Kidney (tissue), 14 donors: ENCODE results near the gene GRB10. TPM values are rescaled to one million over a fixed set of nuclear protein-coding genes. Genes with fewer than 3 reads are reported as not detected.
A peak's percentile ranks its signal among the peaks of the same experiment; 100 is the strongest.

Experiments used
- DNase-seq, 5 donors: peaks; one replicate each; pipeline ENCODE4 v3.0.0-alpha.2; 2013 to 2020
- FAIRE-seq: peaks from 2 replicates; lab custom pipeline; 2012; peaks lifted over from hg19 to GRCh38; lab: Jason Lieb, UNC
- H3K27ac ChIP-seq, 2 donors: one replicate each; pipeline ENCODE4 v1.7.0; 2013; ENCODE audit warnings: low read depth in 2 of 2, low read length in 2 of 2, inconsistent platforms in 1 of 2
- H3K27me3 ChIP-seq: one replicate; pipeline ENCODE4 v1.7.1; 2013; ENCODE audit warnings: low read length, inconsistent platforms; ENCODE audit not compliant: control insufficient read depth, insufficient read depth
- H3K36me3 ChIP-seq, 3 donors: one replicate each; pipeline versions ENCODE4 v1.7.0 to v1.7.1; 2013; ENCODE audit warnings: low read length in 3 of 3, control low read depth in 1 of 3, inconsistent platforms in 1 of 3; ENCODE audit not compliant: insufficient read depth in 3 of 3, control insufficient read depth in 2 of 3
- H3K4me1 ChIP-seq, 3 donors: one replicate each; pipeline versions ENCODE4 v1.7.0 to v1.7.1; 2013; ENCODE audit warnings: low read length in 3 of 3, inconsistent platforms in 1 of 3, low read depth in 1 of 3; ENCODE audit not compliant: control insufficient read depth in 2 of 3, insufficient read depth in 2 of 3
- H3K4me3 ChIP-seq, 3 donors: one replicate each; pipeline versions ENCODE4 v1.7.0 to v1.8.1; 2013; ENCODE audit warnings: low read length in 3 of 3, control low read depth in 1 of 3, inconsistent platforms in 1 of 3
- H3K9ac ChIP-seq, 3 donors: one replicate each; pipeline versions ENCODE4 v1.7.0 to v1.7.1; 2013; ENCODE audit warnings: low read length in 3 of 3, control low read depth in 1 of 3, inconsistent platforms in 1 of 3
- H3K9me3 ChIP-seq, 3 donors: one replicate each; pipeline versions ENCODE4 v1.7.0 to v1.7.1; 2013; ENCODE audit warnings: low read length in 3 of 3, control low read depth in 1 of 3, inconsistent platforms in 1 of 3; ENCODE audit not compliant: control insufficient read depth in 2 of 3, insufficient read depth in 1 of 3
- intact Hi-C: fragments of 100-400 bp; cut with DNase I; formaldehyde crosslinking; loops from one replicate; pipeline ENCODE4 v1.11.1; 2022
- polyA plus RNA-seq: library from polyadenylated mRNA; stranded (reverse); fragments of 350-450 nt; fragmentation: Illumina TruSeq; extraction: RNeasy Lipid Tissue Mini Kit (QIAGEN cat#74804); gene quantifications from one replicate; pipeline ENCODE4 v1.2.3, GENCODE V29; 2014; ENCODE audit warnings: low read depth, low replicate concordance; ENCODE audit not compliant: insufficient read depth
- total RNA-seq: library from RNA; stranded (reverse); fragmentation: NEBNext Ultra II Directional; extraction: Animal tissue kit (Norgen Biotek cat#: 25700); gene quantifications from one replicate; pipeline ENCODE4 v1.2.1, GENCODE V29; 2021
- TF ChIP-seq, protein P1 (sequence below): IDR thresholded peaks from 3 replicates; pipeline ENCODE4 v1.5.1; 2012; ENCODE audit warnings: mild to moderate bottlenecking, moderate library complexity, borderline replicate concordance; ENCODE audit not compliant: insufficient read depth; ENCODE audit errors: extremely low read depth
- donor health status: control.
- donor health status: control.
- donor health status: control.
- donor health status: control.
- donor health status: control.
- donor health status: DM: yes; HTN: yes; CAD: no.
- donor health status: Normal renal cell carcinoma (clear cell type).

Gene GRB10
- total and polyA plus RNA-seq, 2 donors from 2014 or later = 32.3 to 57.8 TPM

- H3K4me1 ChIP-seq = peaks cover 0 to 38% (median 36%) of the 10 kb centered on the region in 3 donors
- DNase-seq = no peak
- H3K27ac ChIP-seq = peak overlapping the region in 1 of 2 donors; percentile 56
- intact Hi-C loops = no loop called here
- no peak overlapping the region for H3K4me3 ChIP-seq
- no peak overlapping the region for H3K9ac ChIP-seq
- no peaks in the 10 kb centered on the region for H3K9me3 ChIP-seq
- H3K36me3 ChIP-seq = peaks cover 0 to 10% (median 8%) of the 10 kb centered on the region in 3 donors
- FAIRE-seq = no peak
- TF ChIP-seq, protein P1, sequence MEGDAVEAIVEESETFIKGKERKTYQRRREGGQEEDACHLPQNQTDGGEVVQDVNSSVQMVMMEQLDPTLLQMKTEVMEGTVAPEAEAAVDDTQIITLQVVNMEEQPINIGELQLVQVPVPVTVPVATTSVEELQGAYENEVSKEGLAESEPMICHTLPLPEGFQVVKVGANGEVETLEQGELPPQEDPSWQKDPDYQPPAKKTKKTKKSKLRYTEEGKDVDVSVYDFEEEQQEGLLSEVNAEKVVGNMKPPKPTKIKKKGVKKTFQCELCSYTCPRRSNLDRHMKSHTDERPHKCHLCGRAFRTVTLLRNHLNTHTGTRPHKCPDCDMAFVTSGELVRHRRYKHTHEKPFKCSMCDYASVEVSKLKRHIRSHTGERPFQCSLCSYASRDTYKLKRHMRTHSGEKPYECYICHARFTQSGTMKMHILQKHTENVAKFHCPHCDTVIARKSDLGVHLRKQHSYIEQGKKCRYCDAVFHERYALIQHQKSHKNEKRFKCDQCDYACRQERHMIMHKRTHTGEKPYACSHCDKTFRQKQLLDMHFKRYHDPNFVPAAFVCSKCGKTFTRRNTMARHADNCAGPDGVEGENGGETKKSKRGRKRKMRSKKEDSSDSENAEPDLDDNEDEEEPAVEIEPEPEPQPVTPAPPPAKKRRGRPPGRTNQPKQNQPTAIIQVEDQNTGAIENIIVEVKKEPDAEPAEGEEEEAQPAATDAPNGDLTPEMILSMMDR = no peak
- H3K27me3 ChIP-seq = no peaks in the 10 kb centered on the region
Observed at GRCh38 chr7:50667789-50668226, 114.9 kb downstream of the GRB10 start.

DNA sequence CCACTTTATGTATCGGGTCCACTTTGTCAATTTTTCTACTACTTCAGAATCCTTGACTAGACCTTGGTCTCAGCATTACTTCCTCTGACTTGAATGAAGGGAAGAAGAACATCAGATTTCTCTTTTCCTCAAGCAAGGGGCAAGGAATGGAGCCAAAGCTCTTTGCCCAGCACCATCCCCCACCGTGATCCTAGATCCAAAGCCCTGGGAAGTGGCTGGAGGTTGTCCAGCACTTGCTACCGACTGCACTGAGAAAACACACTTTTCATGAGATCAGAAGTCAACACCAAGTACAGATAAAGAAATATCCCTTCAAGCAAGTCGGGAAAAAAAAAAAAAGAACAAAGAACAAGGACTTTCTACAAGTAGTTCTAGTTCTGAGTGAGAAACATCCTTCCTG lies 115.4 kb downstream of the GRB10 start:
- TF ChIP-seq, protein P1 = no peak
- peaks cover 0 to 41% (median 38%) of the 10 kb centered on the region in 3 donors for H3K4me1 ChIP-seq
- H3K36me3 ChIP-seq = peaks cover 0 to 10% (median 8%) of the 10 kb centered on the region in 3 donors
- H3K27ac ChIP-seq = peak overlapping the region; percentile 53 to 56
- H3K9ac ChIP-seq = no peak overlapping the region
- intact Hi-C loops = no loop called here
- H3K9me3 ChIP-seq = no peaks in the 10 kb centered on the region
- H3K27me3 ChIP-seq = no peaks in the 10 kb centered on the region
- no peak for DNase-seq
- no peak for FAIRE-seq
- no peak overlapping the region for H3K4me3 ChIP-seq

DNA sequence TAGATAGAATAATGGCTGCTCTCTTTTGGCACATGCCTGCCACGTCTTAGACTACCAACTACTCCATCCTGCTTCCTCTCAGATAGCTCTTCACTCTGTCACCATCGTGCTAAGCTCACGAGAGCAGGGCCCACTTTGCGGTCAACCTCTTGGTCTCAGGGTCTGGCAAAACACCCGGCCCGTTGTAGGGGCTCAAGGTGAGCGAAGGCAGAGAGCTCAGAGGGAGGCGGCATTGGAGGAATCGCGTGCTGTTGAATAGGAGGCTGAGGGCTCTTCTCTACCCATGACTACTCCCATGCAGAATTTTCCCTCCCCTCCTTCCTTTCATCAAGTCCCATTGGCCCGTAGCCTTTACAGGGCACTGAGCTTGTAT lies 116.6 kb downstream of the GRB10 start:
- Histone ChIP-seq H3K27ac (no peak overlapping the region), H3K4me1 (peaks cover 0 to 45% (median 41%) of the 10 kb centered on the region in 3 donors), H3K4me3 (no peak overlapping the region), H3K9me3 (no peaks in the 10 kb centered on the region), H3K9ac (no peak overlapping the region), H3K27me3 (no peaks in the 10 kb centered on the region), H3K36me3 (peaks cover 0 to 18% (median 8%) of the 10 kb centered on the region in 3 donors)
- FAIRE-seq = no peak
- DNase-seq = no peak
- TF ChIP-seq, protein P1 = no peak
- intact Hi-C loops = no loop called here
